SK-N-SH (cell line): ENCODE measurements around the gene CCNY.

Source experiments
- CTCF ChIP-seq: fragments of 200-600 bp; sonication (generic); IDR thresholded peaks from 2 replicates; pipeline ENCODE4 v1.6.1; 2017; ENCODE audit warnings: antibody characterized with exemption, mild to moderate bottlenecking, moderate library complexity
- GABPA ChIP-seq: IDR thresholded peaks from 2 replicates; pipeline ENCODE4 v1.4.0; 2012; ENCODE audit warnings: low read depth, mild to moderate bottlenecking
- MAX ChIP-seq: IDR thresholded peaks from 2 replicates; pipeline ENCODE4 v1.4.0; 2012; ENCODE audit warnings: low read depth
- MXI1 ChIP-seq: IDR thresholded peaks from 2 replicates; pipeline ENCODE4 v1.6.1; 2012; ENCODE audit warnings: mild to moderate bottlenecking, low read depth, low read length, improper control_type of control experiment
- NRF1 ChIP-seq: IDR thresholded peaks from 2 replicates; pipeline ENCODE4 v1.6.1; 2012; ENCODE audit warnings: low read depth, mild to moderate bottlenecking, low read length
- POLR2AphosphoS5 ChIP-seq: IDR thresholded peaks from 2 replicates; pipeline ENCODE4 v1.6.1; 2012; ENCODE audit warnings: low read depth, low read length
- TAF1 ChIP-seq: IDR thresholded peaks from 2 replicates; pipeline ENCODE4 v1.6.1; 2012; ENCODE audit warnings: low read depth, mild to moderate bottlenecking, low read length, moderate library complexity, borderline replicate concordance
- TEAD4 ChIP-seq: IDR thresholded peaks from 2 replicates; pipeline ENCODE4 v1.4.0; 2012; ENCODE audit warnings: mild to moderate bottlenecking, borderline replicate concordance; ENCODE audit not compliant: insufficient read depth
- YY1 ChIP-seq: IDR thresholded peaks from 2 replicates; pipeline ENCODE4 v1.4.0; 2012; ENCODE audit warnings: low read depth, mild to moderate bottlenecking
- ZBTB33 ChIP-seq: IDR thresholded peaks from 2 replicates; pipeline ENCODE4 v1.4.0; 2012; ENCODE audit warnings: low read depth, borderline replicate concordance

- no peak for TF ChIP-seq TAF1
- TF ChIP-seq MXI1: no peak
- TF ChIP-seq CTCF: no peak
- no peak for TF ChIP-seq NRF1
- TF ChIP-seq TEAD4: no peak
- TF ChIP-seq POLR2AphosphoS5: no peak
- TF ChIP-seq GABPA: no peak
- TF ChIP-seq YY1: no peak
- no peak for TF ChIP-seq MAX
- TF ChIP-seq ZBTB33: no peak
Measured at GRCh38 chr10:35573796-35574195, 237.5 kb downstream of the CCNY start.
